ENCODE data around the gene EPB41L1.

EPB41L1 gene

GRCh38 chr20:36225666-36226065 lies 71.1 kb downstream of the EPB41L1 start:
- no peak for DNase-seq (ENCODE audit: low read depth in 2 of 2)

GRCh38 chr20:36228770-36229169 lies 74.2 kb downstream of the EPB41L1 start:
- DNase-seq (ENCODE audit: low read depth in 2 of 2): no peak

- no peak for DNase-seq (ENCODE audit: low read depth in 2 of 2)
Measured at GRCh38 chr20:36230019-36230418, 75.5 kb downstream of the EPB41L1 start.

- DNase-seq (ENCODE audit: low read depth in 2 of 2): no peak
Measured at GRCh38 chr20:36231331-36231730, 76.8 kb downstream of the EPB41L1 start.

- DNase-seq (ENCODE audit: low read depth in 2 of 2): no peak
Measured at GRCh38 chr20:36234771-36235320, 80.3 kb downstream of the EPB41L1 start.

- peak; percentile 76 for DNase-seq (ENCODE audit: low read depth in 2 of 2)
Measured at GRCh38 chr20:36235892-36236785, 81.6 kb downstream of the EPB41L1 start, which contains the start of gene AAR2. AAR2 (plus strand) TSS chr20:36236478; CDS start chr20:36239869, 3,391 bp downstream.

- DNase-seq (ENCODE audit: low read depth in 2 of 2): no peak
Measured at GRCh38 chr20:36236786-36237121, 82.2 kb downstream of the EPB41L1 start.

- no peak for DNase-seq (ENCODE audit: low read depth in 2 of 2)
Measured at GRCh38 chr20:36237477-36237876, 82.9 kb downstream of the EPB41L1 start.

GRCh38 chr20:36238153-36238552 lies 83.6 kb downstream of the EPB41L1 start:
- no peak for DNase-seq (ENCODE audit: low read depth in 2 of 2)

GRCh38 chr20:36238760-36239159 lies 84.2 kb downstream of the EPB41L1 start:
- DNase-seq (ENCODE audit: low read depth in 2 of 2): no peak

GRCh38 chr20:36240076-36240475 lies 85.5 kb downstream of the EPB41L1 start:
- DNase-seq (ENCODE audit: low read depth in 2 of 2): no peak

GRCh38 chr20:36241678-36242077 lies 87.1 kb downstream of the EPB41L1 start:
- no peak for DNase-seq (ENCODE audit: low read depth in 2 of 2)

GRCh38 chr20:36243726-36244125 lies 89.2 kb downstream of the EPB41L1 start:
- no peak for DNase-seq (ENCODE audit: low read depth in 2 of 2)

GRCh38 chr20:36246401-36246800 lies 91.9 kb downstream of the EPB41L1 start:
- DNase-seq (ENCODE audit: low read depth in 2 of 2): no peak

GRCh38 chr20:36248836-36249235 lies 94.3 kb downstream of the EPB41L1 start:
- DNase-seq (ENCODE audit: low read depth in 2 of 2): no peak

- no peak for DNase-seq (ENCODE audit: low read depth in 2 of 2)
Measured at GRCh38 chr20:36249450-36249849, 94.9 kb downstream of the EPB41L1 start.

- no peak for DNase-seq (ENCODE audit: low read depth in 2 of 2)
Measured at GRCh38 chr20:36251426-36251825, 96.9 kb downstream of the EPB41L1 start.

GRCh38 chr20:36252511-36252910 lies 98.0 kb downstream of the EPB41L1 start:
- no peak for DNase-seq (ENCODE audit: low read depth in 2 of 2)

- DNase-seq (ENCODE audit: low read depth in 2 of 2): no peak
Measured at GRCh38 chr20:36253036-36253435, 98.5 kb downstream of the EPB41L1 start.

- no peak for DNase-seq (ENCODE audit: low read depth in 2 of 2)
Measured at GRCh38 chr20:36254076-36254475, 99.5 kb downstream of the EPB41L1 start.

- DNase-seq (ENCODE audit: low read depth in 2 of 2): no peak
Measured at GRCh38 chr20:36255445-36255844, 100.9 kb downstream of the EPB41L1 start.

GRCh38 chr20:36259177-36260061 lies 104.9 kb downstream of the EPB41L1 start:
- DNase-seq (ENCODE audit: low read depth in 2 of 2): no peak

Measured in activated CD4-positive, alpha-beta T cell treated with anti-CD3 and anti-CD28 coated beads for 24 hours (primary cell).